ENCODE measurements around the gene VPS13A. TPM values are rescaled to one million over a fixed set of nuclear protein-coding genes. Genes with fewer than 3 reads are reported as not detected.

VPS13A gene
- total and polyA plus RNA-seq, 4 donors, result 3.7 to 58.3 (median 19.7) TPM

- 96 to 97% methylated on average over 1 of the region's 1 CpG for WGBS, 2 donors
- no peaks in the 10 kb centered on the region for H3K4me1 ChIP-seq (ENCODE audit: control insufficient read depth in 5 of 5, insufficient read depth in 5 of 5, low read length in 5 of 5)
- DNase-seq (no peak), ATAC-seq (ENCODE audit: insufficient read depth, low FRiP score) (no peak)
- no peak overlapping the region for H3K9ac ChIP-seq (ENCODE audit: insufficient read depth in 1 of 2, low read length in 2 of 2)
- H3K36me3 ChIP-seq (ENCODE audit: control insufficient read depth in 4 of 4, insufficient read depth in 4 of 4, low read length in 4 of 4), result peaks cover 0 to 2% (median 0%) of the 10 kb centered on the region in 4 donors
- H3K4me3 ChIP-seq, result no peak overlapping the region
- no peaks in the 10 kb centered on the region for H3K9me3 ChIP-seq (ENCODE audit: control insufficient read depth in 4 of 4, insufficient read depth in 3 of 4, low read length in 3 of 4)
- H3K27ac ChIP-seq (ENCODE audit: low read depth in 1 of 2, low read length in 1 of 2), result no peak overlapping the region
- H3K27me3 ChIP-seq (ENCODE audit: control insufficient read depth in 3 of 3, insufficient read depth in 3 of 3, low read length in 2 of 3), result no peaks in the 10 kb centered on the region
- TF ChIP-seq CTCF (IDR thresholded peaks at IDR 0.05; ENCODE audit: control extremely low read depth, extremely low read depth), result no peak
These were observed 93.8 kb downstream of the VPS13A start for GRCh38 chr9:77271023-77271690.

DNA sequence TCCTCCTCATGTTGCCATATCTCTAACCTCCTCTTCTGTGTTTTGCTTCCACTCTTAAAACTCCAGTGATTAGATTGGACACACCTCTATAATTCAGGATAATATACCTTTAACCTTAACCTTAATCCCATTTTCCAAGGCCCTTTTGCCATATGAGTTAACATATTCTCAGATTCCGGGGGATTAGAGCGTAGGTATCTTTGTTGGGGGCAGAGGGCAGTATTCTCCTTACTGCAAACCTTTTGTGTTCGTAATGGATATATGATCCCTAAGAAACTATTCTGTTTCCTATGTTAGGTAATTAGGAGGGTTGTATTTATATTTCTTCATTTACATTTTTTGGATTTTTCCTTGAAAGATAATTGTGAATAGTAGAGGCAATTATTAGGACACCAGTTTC is 99.5 kb downstream of the VPS13A start:
- Histone ChIP-seq H3K9ac (ENCODE audit: insufficient read depth in 1 of 2, low read length in 2 of 2) (no peak overlapping the region), H3K4me3 (no peak overlapping the region), H3K36me3 (ENCODE audit: control insufficient read depth in 4 of 4, insufficient read depth in 4 of 4, low read length in 4 of 4) (peaks cover 0 to 2% (median 0%) of the 10 kb centered on the region in 4 donors), H3K4me1 (ENCODE audit: control insufficient read depth in 5 of 5, insufficient read depth in 5 of 5, low read length in 5 of 5) (no peaks in the 10 kb centered on the region), H3K9me3 (ENCODE audit: control insufficient read depth in 4 of 4, insufficient read depth in 3 of 4, low read length in 3 of 4) (no peaks in the 10 kb centered on the region), H3K27ac (ENCODE audit: low read depth in 1 of 2, low read length in 1 of 2) (no peak overlapping the region), H3K27me3 (ENCODE audit: control insufficient read depth in 3 of 3, insufficient read depth in 3 of 3, low read length in 2 of 3) (no peaks in the 10 kb centered on the region)
- 80 to 99% methylated on average over 3 of the region's 3 CpGs for WGBS, 2 donors
- ATAC-seq (ENCODE audit: insufficient read depth, low FRiP score) (no peak), DNase-seq (no peak)
- TF ChIP-seq CTCF (IDR thresholded peaks at IDR 0.05; ENCODE audit: control extremely low read depth, extremely low read depth), result no peak

GRCh38 chr9:77277719-77278118 is 100.4 kb downstream of the VPS13A start:
- 87 to 90% methylated on average over 3 of the region's 3 CpGs for WGBS, 2 donors
- TF ChIP-seq CTCF (IDR thresholded peaks at IDR 0.05; ENCODE audit: control extremely low read depth, extremely low read depth), result no peak
- Histone ChIP-seq H3K27ac (ENCODE audit: low read depth in 1 of 2, low read length in 1 of 2) (no peak overlapping the region), H3K9me3 (ENCODE audit: control insufficient read depth in 4 of 4, insufficient read depth in 3 of 4, low read length in 3 of 4) (no peaks in the 10 kb centered on the region), H3K4me3 (no peak overlapping the region), H3K4me1 (ENCODE audit: control insufficient read depth in 5 of 5, insufficient read depth in 5 of 5, low read length in 5 of 5) (no peaks in the 10 kb centered on the region), H3K27me3 (ENCODE audit: control insufficient read depth in 3 of 3, insufficient read depth in 3 of 3, low read length in 2 of 3) (no peaks in the 10 kb centered on the region), H3K36me3 (ENCODE audit: control insufficient read depth in 4 of 4, insufficient read depth in 4 of 4, low read length in 4 of 4) (peaks cover 0 to 4% (median 2%) of the 10 kb centered on the region in 4 donors), H3K9ac (ENCODE audit: insufficient read depth in 1 of 2, low read length in 2 of 2) (no peak overlapping the region)
- no peak for ATAC-seq (ENCODE audit: insufficient read depth, low FRiP score)
- no peak for DNase-seq

GRCh38 chr9:77283991-77284390 is 106.7 kb downstream of the VPS13A start:
- no peaks in the 10 kb centered on the region for H3K27me3 ChIP-seq (ENCODE audit: control insufficient read depth in 3 of 3, insufficient read depth in 3 of 3, low read length in 2 of 3)
- no peak overlapping the region for H3K27ac ChIP-seq (ENCODE audit: low read depth in 1 of 2, low read length in 1 of 2)
- H3K4me3 ChIP-seq, result no peak overlapping the region
- TF ChIP-seq CTCF (IDR thresholded peaks at IDR 0.05; ENCODE audit: control extremely low read depth, extremely low read depth), result no peak
- DNase-seq, result no peak
- 87 to 96% methylated on average over 2 of the region's 2 CpGs for WGBS, 2 donors
- no peak for ATAC-seq (ENCODE audit: insufficient read depth, low FRiP score)
- no peaks in the 10 kb centered on the region for H3K4me1 ChIP-seq (ENCODE audit: control insufficient read depth in 5 of 5, insufficient read depth in 5 of 5, low read length in 5 of 5)
- H3K9ac ChIP-seq (ENCODE audit: insufficient read depth in 1 of 2, low read length in 2 of 2), result no peak overlapping the region
- H3K36me3 ChIP-seq (ENCODE audit: control insufficient read depth in 4 of 4, insufficient read depth in 4 of 4, low read length in 4 of 4), result peaks cover 0 to 7% (median 2%) of the 10 kb centered on the region in 4 donors
- no peaks in the 10 kb centered on the region for H3K9me3 ChIP-seq (ENCODE audit: control insufficient read depth in 4 of 4, insufficient read depth in 3 of 4, low read length in 3 of 4)

Data from lung (tissue), 12 donors.